Activated T-cell treated with anti-CD3 and anti-CD28 coated beads for 24 hours (primary cell): Measurements from ENCODE around the gene HEBP1.

ENCODE experiments used
- DNase-seq: peaks from one replicate; pipeline ENCODE4 v3.0.0-alpha.2; 2020; ENCODE audit warnings: low read depth

HEBP1 gene

DNA sequence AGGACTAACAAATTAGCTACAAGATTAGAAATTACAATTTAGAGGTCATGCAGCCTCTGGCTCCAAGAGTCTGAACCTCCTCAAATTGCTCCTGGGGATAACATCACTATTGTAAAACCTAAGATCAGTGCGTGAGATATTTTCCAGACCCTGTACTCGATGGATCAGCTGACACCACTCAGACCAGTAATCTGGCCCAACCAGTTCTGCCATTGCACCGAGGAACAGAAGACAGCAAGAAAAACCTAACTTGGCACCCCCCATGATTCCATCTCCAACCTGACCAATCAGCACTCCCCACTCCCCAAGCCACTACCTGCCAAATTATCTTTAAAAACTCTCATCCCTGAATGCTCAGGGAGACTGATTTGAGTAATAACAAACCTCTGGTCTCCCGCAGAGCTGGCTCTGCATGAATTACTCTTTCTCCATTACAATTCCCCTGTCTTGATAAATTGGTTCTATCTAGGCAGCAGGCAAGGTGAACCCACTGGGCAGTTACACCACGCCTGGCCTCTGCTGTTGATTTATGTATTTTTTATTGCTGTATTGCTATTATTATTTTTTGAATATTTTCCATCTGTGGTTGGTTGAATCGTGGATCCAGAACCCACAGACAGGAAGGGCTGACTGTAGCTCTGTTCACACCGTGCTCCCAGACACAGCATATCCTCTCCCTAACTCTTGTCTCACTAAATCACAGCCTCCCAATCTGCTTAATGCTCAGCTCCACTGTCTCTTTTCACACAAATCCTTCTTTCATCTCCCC, 9.2 kb downstream of the HEBP1 start:
- DNase-seq = no peak

DNA sequence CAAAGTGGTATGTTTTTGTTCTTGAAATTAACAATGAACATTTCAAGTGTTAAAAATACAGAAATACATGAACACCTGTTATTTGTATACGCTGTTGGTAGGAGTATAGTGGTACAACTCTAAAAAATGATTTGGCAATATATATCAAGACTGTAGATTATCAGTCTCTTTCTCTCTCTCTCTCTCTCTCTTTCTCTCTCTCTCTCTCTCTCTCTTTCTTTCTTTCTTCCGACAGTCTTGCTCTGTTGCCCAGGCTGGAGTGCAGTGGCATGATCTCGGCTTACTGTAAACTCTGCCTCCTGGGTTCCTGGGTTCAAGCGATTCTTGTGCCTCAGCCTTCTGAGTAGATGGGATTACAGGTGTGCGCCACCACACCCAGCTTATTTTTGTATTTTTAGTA, 12.6 kb downstream of the HEBP1 start:
- no peak for DNase-seq

DNA sequence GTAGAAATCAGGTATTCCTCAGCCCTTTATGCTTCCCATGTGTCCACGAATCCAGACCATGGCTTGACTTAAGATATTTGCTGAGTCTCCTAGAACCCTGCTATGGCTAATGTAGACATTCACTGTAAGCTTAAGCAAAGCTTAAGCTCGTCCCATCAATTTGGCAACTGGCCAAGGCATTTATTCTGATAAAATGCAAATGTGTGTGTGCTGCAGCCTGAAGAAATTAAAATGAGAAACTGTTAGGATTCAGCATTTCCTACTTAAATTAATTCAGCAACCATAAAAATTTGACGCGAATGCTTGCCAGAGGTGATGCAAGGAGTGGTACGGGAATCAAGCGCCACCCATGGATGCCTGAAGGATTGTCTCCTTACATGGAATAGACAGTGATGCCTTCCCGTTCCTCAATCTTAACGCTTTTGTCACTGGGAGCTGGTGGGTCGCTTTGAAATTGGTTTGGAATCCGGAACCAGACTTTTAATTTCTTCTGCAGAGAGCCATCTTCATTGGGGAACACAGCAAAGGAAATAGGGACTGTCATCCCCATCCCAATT, 13.2 kb downstream of the HEBP1 start:
- no peak for DNase-seq

DNA sequence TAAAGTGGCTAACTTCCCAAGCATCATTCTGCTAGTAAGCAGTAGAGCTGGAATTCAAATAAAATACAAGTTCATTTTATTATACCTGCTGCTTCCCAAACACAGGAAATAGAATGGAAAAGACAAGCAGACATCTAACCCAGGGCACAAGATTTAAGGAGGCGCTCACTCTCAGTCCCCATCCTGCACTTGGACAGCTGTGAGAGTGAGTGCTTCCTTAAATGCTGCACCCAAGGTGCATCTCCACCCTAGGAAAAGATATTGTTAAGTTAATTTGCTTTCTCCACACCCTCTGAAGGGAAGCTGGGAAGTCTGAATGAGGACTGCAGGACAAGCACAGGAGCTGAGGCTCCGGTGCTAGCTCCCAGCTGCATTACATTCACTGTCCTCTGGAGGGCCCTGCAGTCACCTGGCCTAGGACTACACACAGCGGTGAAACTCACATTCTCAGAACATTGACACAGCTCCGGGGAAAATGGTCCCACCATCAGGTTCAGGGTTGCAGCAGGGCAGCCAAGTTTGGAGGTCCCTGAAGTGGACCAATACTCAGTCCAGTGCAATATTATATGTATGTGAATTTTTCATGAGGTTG, 14.2 kb downstream of the HEBP1 start:
- no peak for DNase-seq

DNA sequence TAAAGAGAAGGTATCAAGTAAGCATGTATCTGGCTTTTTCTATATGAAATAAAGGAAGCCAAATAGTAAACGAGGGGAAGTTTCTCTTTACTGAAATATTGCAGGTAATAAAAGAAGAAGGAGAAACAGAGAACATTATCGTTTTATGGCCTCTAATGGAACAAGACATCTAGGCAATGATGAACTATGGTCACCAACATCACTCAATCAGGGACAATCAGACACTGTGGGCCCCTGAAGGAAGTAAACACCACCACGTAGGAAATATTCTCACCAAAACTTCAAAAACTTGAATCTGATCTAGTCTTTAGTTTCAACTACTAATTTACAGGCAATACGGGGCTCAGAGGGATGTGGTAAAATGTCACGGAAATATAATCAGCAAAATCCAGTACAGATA, 15.9 kb downstream of the HEBP1 start:
- no peak for DNase-seq

DNA sequence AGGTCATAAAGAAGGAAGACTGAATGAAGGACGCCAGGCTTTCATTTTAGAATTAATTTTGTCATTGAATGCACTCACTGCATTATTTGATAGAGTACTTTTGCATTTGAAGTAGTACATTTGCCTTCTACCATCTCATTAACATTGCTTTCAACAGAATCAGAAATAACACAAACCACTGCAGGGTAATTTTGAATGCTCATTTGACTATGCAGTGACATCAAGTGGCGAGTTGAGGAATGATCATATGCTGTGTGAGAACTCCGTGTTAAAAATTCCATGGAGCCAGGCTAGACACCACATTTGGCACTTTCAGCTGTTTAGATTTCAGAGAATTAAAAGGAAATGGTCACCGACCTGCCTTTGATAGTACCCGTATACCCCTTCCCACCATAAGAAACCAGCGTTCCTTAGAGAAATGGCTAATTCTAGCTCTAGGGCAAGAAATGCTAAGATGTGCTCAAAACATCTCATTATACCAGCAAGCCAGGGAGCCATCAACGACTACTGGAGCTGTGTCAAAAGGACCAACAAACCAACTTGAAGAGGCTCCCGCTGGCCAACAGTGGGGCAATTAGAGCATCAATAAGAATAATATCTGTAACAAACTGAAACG, 16.5 kb downstream of the HEBP1 start:
- no peak for DNase-seq

DNA sequence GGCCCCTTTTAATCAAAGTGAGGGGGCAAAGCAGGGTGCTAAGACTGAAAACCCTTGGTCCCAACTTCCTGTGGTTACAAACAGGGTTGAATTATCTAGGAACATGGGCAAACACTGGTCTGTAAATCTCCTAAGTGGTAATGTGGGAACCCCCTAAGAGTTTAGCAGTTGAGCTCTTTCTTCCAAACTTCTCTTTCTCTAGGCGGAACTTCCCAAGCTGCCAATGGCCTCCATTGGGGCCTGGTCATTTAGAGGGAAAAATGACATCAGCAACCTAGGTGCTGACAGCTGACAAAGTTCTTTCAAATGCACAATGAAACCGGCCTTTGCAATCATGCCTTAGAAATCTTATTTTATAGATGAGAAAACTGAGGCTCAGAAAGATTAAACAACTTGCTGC, 17.7 kb downstream of the HEBP1 start:
- no peak for DNase-seq

DNA sequence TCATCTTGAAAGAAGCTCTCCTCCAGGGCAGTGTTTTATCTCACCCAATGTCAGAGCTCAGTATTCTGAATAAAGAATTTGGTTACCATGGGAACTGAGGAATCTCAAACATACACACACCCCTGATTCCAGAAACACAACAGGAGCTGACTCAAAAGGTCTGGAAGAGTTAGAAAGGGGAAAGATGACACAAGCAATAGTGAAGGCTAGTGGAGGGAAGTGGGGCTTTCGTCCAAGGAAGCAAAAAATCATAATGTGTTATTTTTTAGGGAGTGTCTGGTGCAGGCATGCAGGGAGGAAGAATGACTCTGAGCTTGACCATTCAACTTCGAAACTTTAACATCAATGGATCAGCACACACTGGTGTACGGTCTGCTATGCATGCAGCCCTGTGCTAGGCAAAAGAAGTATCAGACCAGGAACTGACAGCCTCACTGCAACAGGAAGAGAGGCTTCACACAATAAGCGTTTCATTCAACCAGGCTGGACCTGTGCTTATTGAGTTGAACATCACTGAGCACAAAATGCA, 20.3 kb downstream of the HEBP1 start:
- DNase-seq = no peak

DNA sequence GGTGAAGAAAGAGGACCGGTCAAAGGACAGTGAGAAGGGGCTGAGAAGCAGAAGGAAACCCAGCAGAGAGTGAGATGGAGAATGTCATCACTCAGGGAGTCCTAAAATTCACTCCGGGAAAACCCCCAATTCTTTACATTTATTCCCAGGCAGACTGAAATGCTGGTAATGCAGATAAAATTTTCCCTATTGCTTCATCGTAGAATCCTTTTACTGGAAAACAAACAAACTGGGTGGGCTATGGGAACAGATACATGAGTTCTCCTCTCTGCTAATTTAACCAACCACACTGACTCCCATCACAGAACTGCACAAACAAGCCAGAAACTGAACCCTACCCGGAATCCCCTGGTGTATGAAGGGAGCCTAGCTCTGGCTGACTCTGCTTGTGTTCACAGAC, 20.9 kb downstream of the HEBP1 start:
- no peak for DNase-seq

DNA sequence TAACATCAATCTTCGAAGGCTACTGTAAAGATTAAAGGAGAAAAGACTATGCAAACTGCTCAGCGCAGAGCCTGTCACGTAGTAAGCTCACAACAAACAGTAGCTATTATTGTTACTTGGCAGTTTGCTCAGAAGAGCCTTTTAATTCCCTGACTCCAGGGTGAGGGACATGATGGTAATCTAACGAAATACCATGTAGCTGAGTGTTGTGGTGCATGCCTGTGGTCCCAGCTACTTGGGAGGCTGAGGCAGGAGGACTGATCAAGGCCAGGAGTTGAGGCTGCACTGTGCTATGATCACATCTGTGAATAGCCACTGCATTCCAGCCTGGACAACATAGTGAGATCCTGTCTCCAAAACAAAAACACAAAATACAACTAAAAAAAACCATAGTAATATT, 22.8 kb downstream of the HEBP1 start:
- no peak for DNase-seq

DNA sequence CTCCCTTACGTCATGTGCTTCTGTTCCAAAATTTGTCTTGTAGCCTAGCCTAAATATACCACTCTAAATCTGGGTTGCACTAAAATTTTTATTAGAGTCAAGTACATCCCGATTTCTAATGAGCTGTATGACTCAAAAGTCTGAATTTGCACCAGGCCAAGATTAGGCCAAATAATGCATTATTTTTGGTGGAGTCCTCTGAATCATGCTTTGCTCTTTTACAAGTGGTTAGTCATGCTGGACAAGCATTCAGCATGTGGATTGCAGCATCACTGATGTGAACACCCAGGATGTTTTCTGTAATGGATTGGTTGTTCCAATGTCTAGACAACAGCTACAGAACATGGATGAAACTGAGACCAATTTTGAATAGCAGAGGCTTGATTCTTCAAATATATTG, 23.7 kb downstream of the HEBP1 start:
- no peak for DNase-seq

DNA sequence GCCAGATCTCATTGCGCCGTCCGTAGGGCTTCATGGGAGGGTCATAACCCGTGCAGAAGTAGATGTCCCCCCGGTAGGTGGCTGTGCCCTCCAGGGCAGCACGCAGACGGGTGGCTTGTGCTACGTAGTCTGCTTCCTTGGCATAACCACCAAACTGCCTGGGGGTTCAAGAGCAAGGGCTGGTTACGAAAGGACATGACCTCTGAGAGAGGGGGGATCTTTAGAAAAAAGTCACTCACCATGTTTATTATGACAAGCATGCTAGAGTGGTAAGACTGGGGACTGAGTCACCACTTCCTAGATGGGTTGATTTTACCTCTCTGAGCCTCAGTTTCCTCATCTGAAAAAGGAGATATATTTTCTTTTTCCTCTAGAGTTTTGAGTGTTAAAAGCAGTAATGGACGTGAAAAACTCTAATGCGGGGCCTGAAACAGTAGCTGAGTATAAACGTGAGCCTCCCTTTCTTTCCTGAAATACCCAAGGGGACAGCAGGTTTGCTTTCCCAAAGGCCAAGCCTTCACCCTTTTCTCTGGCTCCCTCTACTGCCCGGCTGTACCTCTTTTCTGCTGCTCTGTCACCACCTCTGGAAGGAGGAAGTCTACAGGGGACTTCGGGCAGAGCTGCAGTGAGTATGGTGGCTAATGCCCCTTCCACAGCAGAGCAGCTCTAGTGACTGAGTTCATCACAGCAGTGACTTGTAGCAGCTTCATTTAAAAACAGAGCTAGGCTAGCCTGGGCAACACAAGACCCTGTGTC, 24.6 kb downstream of the HEBP1 start:
- DNase-seq = no peak

DNA sequence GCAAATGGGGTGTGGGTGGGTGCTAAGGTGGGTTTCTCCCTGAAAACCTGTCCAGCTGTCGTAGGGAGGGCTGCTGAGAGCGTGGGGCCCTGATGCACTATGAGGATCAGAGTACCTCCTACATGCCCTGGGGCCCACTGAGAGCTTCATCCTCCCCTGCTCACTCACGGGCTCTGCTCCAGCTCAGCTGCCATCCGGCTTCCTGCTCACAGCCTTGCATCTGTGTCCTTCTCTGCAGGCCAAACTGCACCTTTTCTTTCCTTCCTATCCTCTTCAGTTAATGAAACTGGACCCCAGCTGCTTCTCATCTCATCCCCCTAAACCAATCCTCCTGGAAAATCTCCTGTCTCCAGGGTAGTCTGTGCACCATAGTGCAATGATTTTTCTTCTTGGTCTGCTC, 25.9 kb downstream of the HEBP1 start:
- DNase-seq = no peak

DNA sequence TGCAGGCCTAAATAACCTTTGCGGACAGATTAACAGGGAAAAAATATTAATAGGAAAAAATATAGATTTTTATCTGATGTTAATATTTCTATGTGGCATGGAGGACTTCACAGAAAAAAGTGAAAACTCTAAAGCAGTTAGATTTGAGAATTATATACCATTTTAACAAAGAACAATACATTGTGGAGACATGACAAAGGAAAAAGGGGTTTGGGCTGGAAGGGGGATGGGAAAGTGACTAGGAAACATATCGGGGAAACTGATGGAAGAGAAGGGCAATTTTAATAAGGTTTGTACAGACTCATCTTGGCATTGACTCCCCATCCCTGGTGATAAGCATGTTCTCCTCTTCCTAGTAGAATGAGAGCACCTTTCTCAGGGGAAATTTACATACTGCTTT, 27.0 kb downstream of the HEBP1 start:
- DNase-seq = no peak

DNA sequence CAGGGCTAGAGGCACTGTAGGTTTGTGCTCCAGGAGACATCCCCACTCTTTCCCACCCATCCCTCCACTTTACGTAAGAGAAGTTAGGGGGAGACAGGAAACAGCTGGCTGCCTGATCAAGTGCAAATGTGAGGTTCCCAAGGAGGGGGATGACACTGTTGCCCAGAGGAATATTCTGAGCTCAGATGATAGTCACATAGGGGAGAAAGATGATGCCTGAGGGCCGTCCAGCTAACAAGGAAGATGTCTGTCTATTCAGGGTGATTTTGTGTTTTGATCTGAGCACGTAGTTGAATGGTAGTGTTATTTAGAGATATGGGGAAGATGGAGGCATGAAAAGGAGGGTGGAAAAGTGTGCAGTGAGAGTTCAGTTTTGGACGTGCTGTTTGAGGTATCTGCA, 34.2 kb downstream of the HEBP1 start:
- DNase-seq = no peak

DNA sequence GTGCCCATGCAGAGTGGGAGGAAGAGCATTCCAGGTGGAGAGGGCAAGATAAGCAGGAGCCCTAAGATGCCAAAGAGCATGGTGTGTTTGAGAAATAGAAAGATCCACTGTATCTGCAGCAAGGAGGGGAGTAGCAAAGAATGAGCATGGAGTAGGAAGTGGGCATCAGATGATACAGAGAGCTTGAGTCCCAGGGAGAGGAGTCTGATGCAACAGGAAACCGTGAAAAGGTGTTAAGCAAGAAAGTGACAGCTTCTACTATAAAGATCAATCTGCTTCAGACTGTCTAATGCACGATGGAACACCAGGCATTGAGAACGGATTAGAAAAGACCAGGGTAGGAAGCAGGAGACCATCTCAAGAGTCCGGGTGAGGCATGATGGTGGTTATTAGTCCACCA, 35.8 kb downstream of the HEBP1 start:
- DNase-seq = no peak

DNA sequence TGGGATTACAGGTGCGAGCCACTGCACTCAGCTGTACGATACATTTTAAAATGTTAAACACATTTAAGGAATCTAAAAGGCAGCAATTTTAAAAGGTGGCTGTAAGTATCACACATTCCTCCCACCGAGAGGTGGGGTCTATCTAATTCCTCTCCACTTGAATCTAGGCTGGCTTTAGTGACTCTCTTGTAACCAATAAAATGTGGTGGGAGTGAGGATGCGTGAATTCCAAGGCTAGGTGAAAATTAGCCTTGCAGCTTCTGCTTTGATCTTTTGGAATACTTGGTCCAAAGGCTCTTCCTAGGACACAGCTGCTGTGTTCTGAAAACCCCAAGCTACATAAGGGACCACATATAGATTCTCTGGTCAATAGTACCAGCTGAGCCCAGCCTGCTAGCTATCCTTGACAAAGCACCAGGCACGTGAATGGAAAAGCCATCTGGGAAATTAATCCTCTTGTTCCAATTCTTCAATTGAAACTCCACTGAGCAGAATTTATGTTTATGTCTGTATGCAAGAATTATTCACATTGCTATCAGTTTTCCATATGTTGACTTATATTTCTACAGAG, 39.3 kb downstream of the HEBP1 start:
- DNase-seq = no peak

DNA sequence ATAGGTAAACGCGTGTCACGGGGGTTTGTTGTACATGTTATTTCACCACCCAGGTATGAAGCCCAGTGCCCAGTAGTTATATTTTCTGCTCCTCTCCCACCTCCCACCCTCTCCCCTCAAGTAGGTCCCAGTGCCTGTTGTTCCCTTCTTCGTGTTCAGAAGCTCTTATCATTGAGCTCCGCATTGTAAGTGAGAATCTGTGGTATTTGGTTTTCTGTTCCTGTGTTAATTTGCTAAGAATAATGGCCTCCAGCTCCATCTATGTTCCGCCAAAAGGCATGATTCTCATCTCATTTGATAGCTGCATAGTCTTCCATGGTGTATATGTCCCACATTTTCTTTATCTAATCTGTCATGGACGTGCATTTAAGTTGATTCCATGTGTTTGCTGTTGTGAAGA, 41.2 kb downstream of the HEBP1 start:
- no peak for DNase-seq

DNA sequence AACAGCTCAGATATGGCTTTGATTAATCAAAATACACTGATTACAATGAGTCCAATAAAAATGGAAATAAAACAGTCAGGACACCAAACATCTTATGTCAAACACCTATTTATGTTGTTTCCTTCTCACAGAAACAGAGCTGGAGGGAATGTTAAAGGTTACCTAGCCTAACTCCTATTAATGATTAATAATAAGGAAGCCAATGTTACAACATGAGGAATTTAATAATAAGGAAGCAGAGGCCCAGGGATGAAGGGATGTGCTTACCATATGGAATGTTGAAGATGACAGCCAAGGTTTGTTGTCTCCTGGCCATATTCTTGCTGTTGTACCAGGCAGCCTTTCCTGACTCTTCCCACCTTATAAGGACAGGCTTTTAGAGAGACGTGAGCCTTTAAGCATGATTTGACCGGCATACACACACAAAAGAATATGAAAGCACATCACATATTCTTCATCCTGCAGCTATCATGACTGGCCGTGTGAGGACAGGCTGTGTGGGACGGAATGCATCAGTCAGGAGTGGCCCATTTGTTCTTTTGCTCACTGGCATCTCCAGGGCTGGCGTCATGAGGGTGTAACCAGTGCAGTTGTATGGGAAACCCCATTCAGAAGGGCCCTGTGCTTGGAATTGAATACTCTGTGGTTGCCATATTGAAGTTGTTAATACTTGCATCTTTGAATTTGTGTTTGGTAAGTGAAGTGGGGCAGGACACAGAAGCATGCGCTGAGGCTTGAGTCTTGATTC, 45.0 kb downstream of the HEBP1 start:
- no peak for DNase-seq

DNA sequence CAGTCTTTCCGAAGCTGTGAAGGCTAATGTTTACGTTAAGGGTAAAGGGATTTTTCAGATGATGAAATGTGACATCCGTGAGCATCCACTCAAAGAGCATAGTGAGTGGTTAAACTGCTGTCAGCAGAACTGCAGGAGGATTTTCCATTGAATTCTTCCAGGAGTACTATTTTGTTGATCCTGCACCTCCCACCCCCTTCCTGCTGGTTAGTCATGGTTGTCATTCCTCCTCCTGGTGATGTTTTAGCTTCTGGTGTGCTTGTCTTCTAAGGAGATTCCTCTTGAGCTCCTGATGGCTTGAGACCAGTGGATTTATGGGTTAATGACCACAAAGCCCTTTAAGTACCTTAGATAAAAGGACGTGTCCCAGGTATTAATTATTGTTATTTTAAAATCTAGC, 45.7 kb downstream of the HEBP1 start:
- DNase-seq = no peak

DNA sequence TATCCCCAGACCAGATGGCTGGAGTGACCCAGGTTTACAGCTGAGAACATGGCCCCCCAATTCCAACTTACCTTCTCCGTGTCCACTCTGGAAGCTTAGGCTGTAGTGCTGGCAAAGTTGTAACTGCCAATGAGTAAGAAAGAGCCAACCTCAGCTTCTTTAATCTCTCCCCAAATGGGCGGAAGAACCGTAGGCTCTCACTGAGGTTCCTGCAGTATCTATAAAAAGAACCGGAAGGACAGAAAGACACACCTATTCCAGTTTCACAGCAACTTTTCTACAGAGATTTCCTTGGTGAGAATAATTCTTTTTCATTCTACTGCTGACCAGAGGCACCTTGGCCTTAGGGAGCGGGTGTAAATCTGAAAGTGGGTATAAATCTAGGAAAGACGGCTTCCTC, 48.0 kb downstream of the HEBP1 start, which contains the start of gene GPRC5D:
GPRC5D (minus strand) TSS at position 135 of the 400 bp plus-strand sequence. CDS start 1,786 bp downstream, outside the sequence.
- DNase-seq = no peak
